Coronary artery (tissue), 2 donors: Measurements from ENCODE around the gene BSDC1.
A peak's percentile ranks its signal among the peaks of the same experiment; 100 is the strongest.

Experiments used
- DNase-seq: peaks from one replicate; pipeline ENCODE4 v3.0.0-alpha.2; 2017; ENCODE audit warnings: low spot score
- H3K27ac ChIP-seq, 2 donors: fragments of 200-600 bp; sonication (generic); one replicate each; pipeline ENCODE4 v1.5.1; 2016 to 2019
- H3K4me3 ChIP-seq: fragments of 200-600 bp; sonication (generic); 2 replicates; pipeline ENCODE4 v1.5.1; 2016; ENCODE audit warnings: mild to moderate bottlenecking, moderate library complexity
- TF ChIP-seq, protein P1 (sequence below): fragments of 200-600 bp; sonication (generic); IDR thresholded peaks from one replicate; pipeline ENCODE4 v1.5.1; 2019; ENCODE audit warnings: antibody characterized with exemption

BSDC1 gene

DNA sequence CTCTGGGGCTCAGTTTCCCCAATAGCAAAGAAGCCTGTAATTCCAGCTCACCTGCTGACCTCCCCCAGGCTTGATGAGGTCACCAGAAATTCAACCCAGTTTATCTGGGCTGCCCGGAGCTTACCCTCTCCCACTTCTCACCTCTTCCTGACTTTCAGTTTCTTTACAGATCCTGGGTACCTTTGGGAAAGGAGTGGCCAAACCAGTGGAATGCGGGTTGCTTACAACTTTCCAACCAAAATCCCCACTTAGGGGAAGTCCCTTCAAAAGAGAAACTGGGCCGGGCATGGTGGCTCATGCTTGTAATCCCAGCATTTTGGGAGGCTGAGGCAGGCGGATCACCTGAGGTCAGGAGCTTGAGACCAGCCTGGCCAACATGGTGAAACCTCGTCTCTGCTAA lies 52.3 kb downstream of the BSDC1 start:
- no peak for DNase-seq
- TF ChIP-seq, protein P1, sequence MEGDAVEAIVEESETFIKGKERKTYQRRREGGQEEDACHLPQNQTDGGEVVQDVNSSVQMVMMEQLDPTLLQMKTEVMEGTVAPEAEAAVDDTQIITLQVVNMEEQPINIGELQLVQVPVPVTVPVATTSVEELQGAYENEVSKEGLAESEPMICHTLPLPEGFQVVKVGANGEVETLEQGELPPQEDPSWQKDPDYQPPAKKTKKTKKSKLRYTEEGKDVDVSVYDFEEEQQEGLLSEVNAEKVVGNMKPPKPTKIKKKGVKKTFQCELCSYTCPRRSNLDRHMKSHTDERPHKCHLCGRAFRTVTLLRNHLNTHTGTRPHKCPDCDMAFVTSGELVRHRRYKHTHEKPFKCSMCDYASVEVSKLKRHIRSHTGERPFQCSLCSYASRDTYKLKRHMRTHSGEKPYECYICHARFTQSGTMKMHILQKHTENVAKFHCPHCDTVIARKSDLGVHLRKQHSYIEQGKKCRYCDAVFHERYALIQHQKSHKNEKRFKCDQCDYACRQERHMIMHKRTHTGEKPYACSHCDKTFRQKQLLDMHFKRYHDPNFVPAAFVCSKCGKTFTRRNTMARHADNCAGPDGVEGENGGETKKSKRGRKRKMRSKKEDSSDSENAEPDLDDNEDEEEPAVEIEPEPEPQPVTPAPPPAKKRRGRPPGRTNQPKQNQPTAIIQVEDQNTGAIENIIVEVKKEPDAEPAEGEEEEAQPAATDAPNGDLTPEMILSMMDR, result no peak
- no peak overlapping the region for H3K4me3 ChIP-seq
- no peak overlapping the region for H3K27ac ChIP-seq

DNA sequence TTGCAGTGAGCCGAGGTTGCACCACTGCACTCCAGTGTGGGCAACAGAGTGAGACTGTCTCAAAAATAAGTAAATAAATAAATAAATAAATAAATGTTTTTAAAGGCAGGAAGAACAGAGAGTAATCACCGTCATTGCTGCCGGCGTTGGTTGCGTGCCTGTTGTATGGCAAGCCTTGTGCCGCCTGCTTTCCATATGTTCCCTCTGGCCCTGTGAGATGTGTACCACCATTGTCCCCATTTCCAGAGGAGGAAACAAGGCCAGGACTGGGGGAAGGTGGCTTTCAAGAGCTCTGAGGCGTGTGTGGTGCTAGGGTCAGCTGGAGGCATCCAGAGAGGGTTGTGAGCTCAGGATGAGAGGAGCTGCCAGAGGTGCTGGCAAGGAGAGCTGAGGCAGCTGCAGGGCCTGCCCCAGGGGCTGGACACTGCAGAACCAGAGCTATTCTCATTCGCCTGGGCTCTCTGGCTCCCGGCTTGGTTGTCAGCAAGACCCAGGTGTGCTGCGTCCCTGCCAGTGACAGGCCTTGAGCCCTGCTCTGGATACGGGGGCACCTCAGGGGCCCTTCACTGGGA lies 53.0 kb downstream of the BSDC1 start:
- DNase-seq, result no peak
- no peak overlapping the region for H3K27ac ChIP-seq
- H3K4me3 ChIP-seq, result no peak overlapping the region
- TF ChIP-seq, protein P1, result no peak

DNA sequence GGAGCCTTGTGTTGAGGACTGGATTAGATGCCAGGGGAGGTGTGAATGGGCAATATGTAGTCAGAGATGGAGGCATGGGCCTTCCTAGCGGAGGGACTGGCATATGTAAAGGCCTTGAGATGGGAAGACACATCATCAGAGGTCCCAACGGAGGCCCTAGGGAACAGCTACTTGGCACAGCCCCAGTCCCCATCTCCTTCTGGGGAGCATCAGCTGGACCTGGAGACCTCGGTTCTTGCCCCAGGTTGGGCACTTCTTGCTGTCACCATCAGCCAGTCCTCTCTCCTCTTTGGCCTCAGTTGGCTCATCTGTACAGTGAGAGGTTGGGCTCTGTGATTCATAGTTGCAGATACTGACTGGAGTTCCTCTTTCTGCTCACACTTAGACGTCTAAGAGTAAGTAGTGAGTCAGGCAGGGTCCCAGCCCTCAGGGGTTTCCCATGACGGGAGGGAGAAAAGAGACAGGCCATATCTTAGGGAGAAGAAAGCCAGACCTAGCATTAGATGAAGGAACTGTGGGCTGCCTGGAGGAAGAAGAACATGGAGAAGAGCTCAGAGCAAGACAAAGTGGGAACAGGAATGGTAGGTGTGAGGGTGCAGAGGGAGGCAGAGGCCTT lies 54.8 kb downstream of the BSDC1 start:
- Histone ChIP-seq H3K27ac (peak overlapping the region in 1 of 2 donors; percentile 47), H3K4me3 (no peak overlapping the region)
- no peak for DNase-seq
- TF ChIP-seq, protein P1, result no peak

DNA sequence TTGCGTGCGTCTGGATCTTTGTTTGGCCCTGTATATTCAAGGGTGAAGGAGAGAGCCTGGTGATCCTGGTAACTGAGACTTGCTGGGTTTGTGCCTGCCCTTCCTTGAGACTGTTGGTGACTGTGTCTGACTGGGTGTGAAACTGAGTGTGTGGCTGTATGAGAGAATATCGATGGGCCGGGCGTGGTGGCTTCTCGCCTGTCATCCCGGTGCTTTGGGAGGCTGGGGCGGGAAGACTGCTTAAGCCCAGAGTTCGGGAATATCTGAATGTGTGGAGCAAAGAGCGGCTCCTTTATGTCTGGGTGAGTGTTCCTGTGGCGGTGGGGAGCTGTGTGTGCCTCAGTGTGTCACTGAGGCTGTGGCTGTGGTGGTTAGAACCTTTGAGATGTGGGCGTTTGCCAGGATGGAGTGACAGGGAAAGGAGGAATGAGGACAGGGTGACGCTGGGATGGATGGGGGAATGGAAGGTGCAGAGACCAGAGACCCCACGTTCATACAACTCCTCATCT lies 55.5 kb downstream of the BSDC1 start:
- Histone ChIP-seq H3K27ac (peak overlapping the region in 1 of 2 donors; percentile 47), H3K4me3 (no peak overlapping the region)
- no peak for DNase-seq
- TF ChIP-seq, protein P1, result no peak

DNA sequence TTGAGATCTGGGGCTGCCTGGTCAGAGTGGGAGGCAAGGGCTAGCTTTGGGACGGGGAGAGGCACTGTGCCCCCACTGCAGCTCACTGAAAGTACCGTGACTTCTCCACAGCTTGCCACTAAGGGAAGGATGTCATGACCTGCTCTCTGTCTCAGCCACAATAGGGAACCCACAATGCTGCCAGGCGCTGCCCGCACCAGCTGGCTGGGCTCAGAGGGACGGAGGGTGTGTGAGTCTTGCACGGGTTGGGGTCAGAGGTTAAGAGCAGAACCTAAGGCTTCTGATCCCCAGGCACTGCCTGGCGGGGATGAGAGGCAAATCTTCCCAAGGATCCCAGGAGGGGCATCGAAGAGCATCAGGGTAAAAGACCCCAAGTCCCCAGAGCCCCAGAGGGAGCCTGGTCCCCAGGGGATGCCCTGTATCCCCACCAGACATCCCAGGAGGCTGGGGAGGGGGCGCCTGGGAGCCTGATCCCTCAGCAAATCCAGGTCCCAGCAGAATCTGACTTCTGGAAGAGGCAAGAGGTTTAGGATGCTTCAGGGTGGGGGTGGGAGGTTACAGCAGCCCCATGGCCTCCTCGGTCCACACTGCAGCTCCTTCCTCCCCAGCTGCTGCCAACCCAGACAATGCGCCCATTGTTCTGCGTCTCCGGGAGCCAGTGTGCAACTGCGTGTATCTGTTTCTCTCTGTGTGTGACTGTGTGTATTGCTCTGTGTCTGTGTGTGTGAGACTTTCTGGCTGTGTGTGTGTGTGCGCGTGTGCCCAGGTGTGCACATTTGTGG lies 56.2 kb downstream of the BSDC1 start:
- peak overlapping the region in 1 of 2 donors; percentile 73 for H3K27ac ChIP-seq
- H3K4me3 ChIP-seq, result no peak overlapping the region
- no peak for DNase-seq
- TF ChIP-seq, protein P1, result no peak

DNA sequence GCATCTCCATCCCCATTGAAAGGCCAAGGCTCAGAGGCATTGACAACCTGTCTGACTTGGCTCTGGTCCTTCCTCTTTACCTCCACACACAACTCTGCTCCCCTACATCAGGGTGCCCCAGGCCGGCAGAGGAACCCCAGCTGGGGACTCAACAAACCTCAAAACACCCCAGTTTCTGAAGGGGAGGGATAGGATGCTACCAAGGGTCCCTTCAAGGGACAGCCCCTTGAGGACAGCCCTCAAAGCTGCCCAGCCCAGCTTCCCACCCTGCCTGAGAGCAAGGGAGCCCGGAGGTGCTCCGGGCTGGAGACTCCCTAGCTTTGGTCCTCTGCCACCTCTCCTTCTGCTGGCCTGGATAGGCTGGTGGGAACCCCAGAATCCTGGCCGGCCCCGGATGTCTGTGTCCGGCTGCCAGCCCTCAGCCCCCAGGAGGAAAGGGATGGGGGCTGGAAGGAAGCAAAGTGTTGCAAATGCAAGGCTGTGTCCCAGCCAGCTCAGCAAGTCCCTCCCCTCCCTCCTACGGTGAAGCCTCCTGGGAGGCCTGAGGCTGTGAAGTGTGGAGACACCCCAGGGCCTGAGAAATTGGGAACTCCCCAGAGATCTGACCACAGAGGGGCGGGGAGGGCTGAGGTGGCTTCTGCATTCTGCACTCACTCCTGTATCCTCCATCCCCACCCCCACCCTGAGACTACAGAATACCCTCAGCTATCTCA lies 57.1 kb downstream of the BSDC1 start:
- H3K4me3 ChIP-seq, result no peak overlapping the region
- peak overlapping the region in 1 of 2 donors; percentile 73 for H3K27ac ChIP-seq
- TF ChIP-seq, protein P1, result no peak
- DNase-seq, result no peak
